ENCODE data around the gene SLC25A47. TPM values are rescaled to one million over a fixed set of nuclear protein-coding genes. Genes with fewer than 3 reads are reported as not detected.
A peak's percentile ranks its signal among the peaks of the same experiment; 100 is the strongest.

The SLC25A47 gene
- total and polyA plus RNA-seq, 2 donors (not counting 1 experiment from before 2014, with no cell fraction given) = under 0.01 TPM; not detected in 1

- Histone ChIP-seq H3K4me1 (ENCODE audit: control insufficient read depth, extremely low read depth, insufficient read depth, low read length) (peaks cover 4% of the 10 kb centered on the region), H3K79me2 (ENCODE audit: control insufficient read depth, insufficient read depth, low read length) (peaks cover 38% of the 10 kb centered on the region), H3K4me2 (ENCODE audit: extremely low read depth, insufficient read depth, low read length) (no peak overlapping the region), H3K4me3 (replicated peaks in 1 of 4; ENCODE audit: control extremely low read depth in 1 of 4, insufficient read depth in 1 of 4, low read depth in 3 of 4, low read length in 4 of 4) (no peak overlapping the region), H3K9me3 (ENCODE audit: control insufficient read depth, insufficient read depth, low read depth, low read length) (no peaks in the 10 kb centered on the region), H3K9ac (ENCODE audit: insufficient read depth, low read length) (no peak overlapping the region), H3K27me3 (ENCODE audit: control insufficient read depth, insufficient read depth, low read length) (no peaks in the 10 kb centered on the region), H4K20me1 (ENCODE audit: control insufficient read depth, extremely low read depth, insufficient read depth, low read length) (no peaks in the 10 kb centered on the region), H3K36me3 (ENCODE audit: control insufficient read depth, insufficient read depth, low read length) (no peaks in the 10 kb centered on the region), H3K27ac (ENCODE audit: insufficient read depth, low read length) (no peak overlapping the region), H2AFZ (ENCODE audit: low read length) (no peak overlapping the region)
- TF ChIP-seq EZH2 (IDR thresholded peaks at IDR 0.05; ENCODE audit: low read length, missing control alignments) (no peak), CTCF (conservative IDR thresholded peaks at IDR 0.05 in 1 of 2, IDR thresholded peaks at IDR 0.05 in 1 of 2; ENCODE audit: low read depth in 1 of 2, low read length in 2 of 2) (peak; percentile 19 to 33)
- peak; percentile 60 to 74 for DNase-seq (ENCODE audit: low read depth in 2 of 2)
Measured at GRCh38 chr14:100278702-100279101, 44.4 kb upstream of the SLC25A47 start.

DNA sequence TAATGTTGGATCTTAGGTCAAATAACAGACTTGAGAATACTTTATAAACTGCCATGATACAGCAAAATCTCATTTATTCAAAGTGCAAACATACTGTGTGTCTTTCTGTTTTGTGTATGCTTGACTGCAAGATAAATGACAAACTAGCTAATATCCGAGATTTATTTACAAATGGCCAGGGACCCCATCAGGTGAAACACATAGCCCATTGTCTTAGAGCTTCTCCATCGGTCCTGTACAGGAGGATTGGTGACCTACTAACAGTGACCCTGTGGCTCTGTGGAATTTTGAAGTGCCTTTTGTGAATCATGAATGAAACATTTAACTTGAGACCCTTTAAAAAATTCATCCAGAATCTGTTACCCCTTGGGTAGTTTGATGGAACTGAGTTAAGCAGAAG is 44.0 kb upstream of the SLC25A47 start:
- no peak for DNase-seq (ENCODE audit: low read depth in 2 of 2)
- H3K9ac ChIP-seq (ENCODE audit: insufficient read depth, low read length) = no peak overlapping the region

DNA sequence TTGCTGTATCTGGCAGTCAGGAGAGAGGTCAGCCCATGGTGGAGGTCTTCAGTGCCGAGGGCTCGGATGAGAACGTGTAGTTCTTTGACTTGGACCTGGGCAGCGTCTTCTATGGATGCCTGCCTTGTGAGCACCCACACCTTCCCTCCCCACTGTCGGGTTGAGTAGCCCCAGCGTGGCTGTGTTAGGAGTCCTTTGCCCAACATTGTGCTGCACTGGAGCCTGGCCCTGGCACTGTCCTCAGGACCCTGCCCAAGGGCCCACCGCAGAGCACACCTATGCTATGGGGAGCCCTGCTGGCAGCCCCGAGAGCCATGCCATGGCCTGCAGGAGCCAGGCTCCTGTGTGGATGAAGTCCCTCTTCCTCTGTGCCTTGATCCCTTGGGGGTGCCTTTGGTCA is 43.6 kb upstream of the SLC25A47 start:
- no peaks in the 10 kb centered on the region for H3K27me3 ChIP-seq (ENCODE audit: control insufficient read depth, insufficient read depth, low read length)
- H3K36me3 ChIP-seq (ENCODE audit: control insufficient read depth, insufficient read depth, low read length) = no peaks in the 10 kb centered on the region
- peaks cover 4% of the 10 kb centered on the region for H3K4me1 ChIP-seq (ENCODE audit: control insufficient read depth, extremely low read depth, insufficient read depth, low read length)
- peaks cover 30% of the 10 kb centered on the region for H3K79me2 ChIP-seq (ENCODE audit: control insufficient read depth, insufficient read depth, low read length)
- H3K9me3 ChIP-seq (ENCODE audit: control insufficient read depth, insufficient read depth, low read depth, low read length) = no peaks in the 10 kb centered on the region
- no peak overlapping the region for H3K27ac ChIP-seq (ENCODE audit: insufficient read depth, low read length)
- no peak overlapping the region for H3K4me3 ChIP-seq (replicated peaks in 1 of 4; ENCODE audit: control extremely low read depth in 1 of 4, insufficient read depth in 1 of 4, low read depth in 3 of 4, low read length in 4 of 4)
- TF ChIP-seq EZH2 (IDR thresholded peaks at IDR 0.05; ENCODE audit: low read length, missing control alignments) = no peak
- TF ChIP-seq CTCF (conservative IDR thresholded peaks at IDR 0.05 in 1 of 2, IDR thresholded peaks at IDR 0.05 in 1 of 2; ENCODE audit: low read depth in 1 of 2, low read length in 2 of 2) = no peak
- DNase-seq (ENCODE audit: low read depth in 2 of 2) = no peak
- H3K4me2 ChIP-seq (ENCODE audit: extremely low read depth, insufficient read depth, low read length) = no peak overlapping the region
- H2AFZ ChIP-seq (ENCODE audit: low read length) = no peak overlapping the region
- H4K20me1 ChIP-seq (ENCODE audit: control insufficient read depth, extremely low read depth, insufficient read depth, low read length) = no peaks in the 10 kb centered on the region
- no peak overlapping the region for H3K9ac ChIP-seq (ENCODE audit: insufficient read depth, low read length)

More for the DNA sequence above, 44.0 kb upstream of the SLC25A47 start:
- no peak for TF ChIP-seq EZH2 (IDR thresholded peaks at IDR 0.05; ENCODE audit: low read length, missing control alignments)
- TF ChIP-seq CTCF (conservative IDR thresholded peaks at IDR 0.05 in 1 of 2, IDR thresholded peaks at IDR 0.05 in 1 of 2; ENCODE audit: low read depth in 1 of 2, low read length in 2 of 2) = no peak
- Histone ChIP-seq H4K20me1 (ENCODE audit: control insufficient read depth, extremely low read depth, insufficient read depth, low read length) (no peaks in the 10 kb centered on the region), H3K79me2 (ENCODE audit: control insufficient read depth, insufficient read depth, low read length) (peaks cover 34% of the 10 kb centered on the region), H3K27ac (ENCODE audit: insufficient read depth, low read length) (no peak overlapping the region), H3K4me1 (ENCODE audit: control insufficient read depth, extremely low read depth, insufficient read depth, low read length) (peaks cover 4% of the 10 kb centered on the region), H3K4me3 (replicated peaks in 1 of 4; ENCODE audit: control extremely low read depth in 1 of 4, insufficient read depth in 1 of 4, low read depth in 3 of 4, low read length in 4 of 4) (no peak overlapping the region), H2AFZ (ENCODE audit: low read length) (no peak overlapping the region), H3K4me2 (ENCODE audit: extremely low read depth, insufficient read depth, low read length) (no peak overlapping the region), H3K9me3 (ENCODE audit: control insufficient read depth, insufficient read depth, low read depth, low read length) (no peaks in the 10 kb centered on the region), H3K27me3 (ENCODE audit: control insufficient read depth, insufficient read depth, low read length) (no peaks in the 10 kb centered on the region), H3K36me3 (ENCODE audit: control insufficient read depth, insufficient read depth, low read length) (no peaks in the 10 kb centered on the region)
